GM12892 (cell line): ENCODE measurements around the gene PCYT1B.
"Not testable (repeated sequence)": the region's sequence is repeated elsewhere in the genome, so short reads cannot be mapped to it uniquely, and the experiment has no call there.

Experiments used
- DNase-seq: peaks from one replicate; pipeline ENCODE4 v3.0.0; 2011; ENCODE audit not compliant: insufficient read length
- FAIRE-seq: peaks from 2 replicates; lab custom pipeline; 2011; peaks lifted over from hg19 to GRCh38; lab: Jason Lieb, UNC
- POLR2A ChIP-seq: IDR thresholded peaks from 2 replicates; pipeline ENCODE4 v1.6.1; 2011; ENCODE audit warnings: low read depth, low read length, control low read depth
- POLR2AphosphoS5 ChIP-seq: IDR thresholded peaks from 2 replicates; pipeline ENCODE4 v1.6.1; 2011; ENCODE audit warnings: low read depth, low read length, control low read depth
- TAF1 ChIP-seq: IDR thresholded peaks from 2 replicates; pipeline ENCODE4 v1.6.1; 2011; ENCODE audit warnings: low read depth, mild to moderate bottlenecking, control low read depth, low read length, borderline replicate concordance

The PCYT1B gene

GRCh38 chrX:24662352-24662751 is 15.2 kb upstream of the PCYT1B start:
- DNase-seq, result no peak
- TF ChIP-seq TAF1 (no peak), POLR2A (no peak), POLR2AphosphoS5 (no peak)
- no peak for FAIRE-seq

DNA sequence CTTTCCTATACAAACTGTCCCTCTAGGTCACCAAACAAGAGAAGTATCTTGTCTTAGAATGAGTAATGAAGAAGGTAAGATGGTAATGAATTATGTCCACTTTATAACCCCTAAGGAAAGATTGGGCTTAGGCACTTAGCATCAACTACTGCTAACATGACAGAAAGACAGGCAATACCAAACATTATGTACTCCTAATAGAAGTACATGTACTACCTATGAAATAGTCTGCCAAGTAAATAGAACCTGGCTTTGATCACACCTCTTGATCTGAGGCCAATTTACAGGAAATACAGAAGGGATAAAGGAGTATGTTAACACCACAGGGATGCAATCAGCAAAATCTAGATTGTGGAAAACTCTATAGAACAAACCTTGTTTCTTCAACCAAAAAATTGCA is 14.1 kb upstream of the PCYT1B start:
- FAIRE-seq (no peak), DNase-seq (no peak)
- TF ChIP-seq POLR2AphosphoS5 (no peak), TAF1 (no peak), POLR2A (no peak)

DNA sequence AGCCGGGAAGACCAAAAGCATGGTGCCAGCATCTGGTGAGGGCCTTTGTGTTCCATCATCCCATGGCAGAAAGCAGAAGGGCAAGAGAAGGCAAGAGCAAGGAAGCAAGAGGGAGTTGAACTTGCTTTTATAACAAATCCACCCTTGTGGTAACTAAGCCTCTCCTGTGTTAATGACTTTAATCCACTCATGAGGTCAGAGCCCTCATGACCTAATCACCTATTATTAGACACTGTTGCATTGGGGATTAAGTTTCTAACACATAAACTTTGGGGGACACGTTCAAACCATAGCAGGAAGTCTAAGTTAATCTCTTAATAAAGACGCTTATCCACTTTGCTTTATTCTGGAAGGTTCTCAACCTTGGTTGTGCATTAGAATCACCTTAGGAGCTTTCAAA is 12.5 kb upstream of the PCYT1B start:
- DNase-seq (no peak), FAIRE-seq (no peak)
- TF ChIP-seq POLR2A (no peak), POLR2AphosphoS5 (no peak), TAF1 (no peak)

- FAIRE-seq (no peak), DNase-seq (no peak)
- TF ChIP-seq POLR2A (no peak), POLR2AphosphoS5 (no peak), TAF1 (no peak)
Observed at GRCh38 chrX:24659106-24659505, 12.0 kb upstream of the PCYT1B start.

DNA sequence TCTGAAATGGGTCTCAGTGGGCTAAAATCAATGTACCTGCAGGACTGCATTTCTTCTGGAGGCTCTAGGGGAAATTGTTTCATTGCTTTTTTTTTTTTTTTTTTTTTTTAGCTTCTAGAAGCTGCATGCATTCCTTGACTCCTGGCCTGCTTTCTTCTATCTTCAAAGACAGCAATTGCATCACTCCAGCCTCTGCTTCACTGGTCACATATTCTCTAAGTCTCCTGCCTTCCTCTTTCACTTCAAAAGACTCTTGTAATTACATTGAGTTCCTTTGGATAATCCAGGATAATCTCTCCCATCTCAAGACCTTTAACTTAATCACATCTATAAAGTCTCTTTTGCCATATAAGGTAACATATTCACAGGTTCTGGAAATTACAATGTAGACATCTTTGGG is 11.3 kb upstream of the PCYT1B start:
- DNase-seq (no peak), FAIRE-seq (no peak)
- TF ChIP-seq TAF1 (no peak), POLR2A (no peak), POLR2AphosphoS5 (no peak)

DNA sequence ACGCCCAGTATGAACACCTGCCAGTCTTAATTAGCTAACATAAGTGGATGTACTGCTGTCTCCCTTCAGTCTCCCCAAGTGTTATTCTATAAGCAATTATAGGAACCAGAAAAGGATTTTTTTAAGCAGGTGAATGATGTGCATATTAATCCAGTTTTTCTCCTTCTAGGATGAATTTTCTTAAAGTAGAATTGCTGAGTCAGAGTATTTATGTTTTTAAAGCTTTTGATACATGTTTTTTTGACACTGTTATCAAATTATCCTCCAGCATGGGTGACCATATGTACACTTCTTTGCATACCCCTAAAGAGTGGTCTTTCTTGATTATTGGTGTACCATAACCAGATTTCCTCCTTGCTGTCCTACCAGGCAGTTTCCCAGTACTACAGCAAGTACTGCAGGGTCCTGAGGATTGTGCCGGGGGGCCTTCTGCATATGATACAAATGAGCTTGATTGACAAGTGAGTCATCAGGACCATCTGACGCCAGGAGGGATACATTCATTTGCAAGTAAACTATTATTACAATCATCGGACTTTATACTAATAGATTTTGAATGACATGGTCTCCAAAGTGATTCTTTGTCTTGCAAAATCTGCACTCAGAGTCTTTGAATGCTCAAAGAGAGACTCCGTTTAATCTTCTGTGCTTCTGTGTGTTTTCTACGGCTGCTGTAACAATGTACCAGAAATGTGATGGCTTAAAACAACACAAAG is 10.7 kb upstream of the PCYT1B start:
- FAIRE-seq (no peak), DNase-seq (no peak)
- no peak for TF ChIP-seq POLR2AphosphoS5
- no peak for TF ChIP-seq POLR2A
- no peak for TF ChIP-seq TAF1

DNA sequence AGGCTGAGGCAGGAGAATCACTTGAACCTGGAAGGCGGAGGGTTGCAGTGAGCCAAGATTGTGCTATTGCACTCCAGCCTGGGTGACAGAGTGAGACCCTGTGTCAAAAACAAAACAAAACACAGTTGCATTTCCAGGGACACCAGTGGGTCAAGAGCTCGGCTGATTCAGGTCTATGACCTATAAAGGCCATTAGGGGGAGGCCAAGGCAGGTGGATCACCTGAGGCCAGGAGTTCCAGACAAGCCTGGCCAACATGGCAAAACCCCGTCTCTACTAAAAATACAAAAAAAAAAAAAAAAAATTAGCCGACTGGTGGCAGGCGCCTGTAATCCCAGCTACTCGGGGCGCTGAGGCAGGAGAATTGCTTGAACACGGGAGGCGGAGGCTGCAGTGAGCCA is 8.5 kb upstream of the PCYT1B start:
- not testable (repeated sequence) for DNase-seq, FAIRE-seq

GRCh38 chrX:24651783-24652182 is 4.6 kb upstream of the PCYT1B start:
- FAIRE-seq, result no peak
- no peak for DNase-seq
- TF ChIP-seq TAF1, result no peak
- TF ChIP-seq POLR2A, result no peak
- no peak for TF ChIP-seq POLR2AphosphoS5

DNA sequence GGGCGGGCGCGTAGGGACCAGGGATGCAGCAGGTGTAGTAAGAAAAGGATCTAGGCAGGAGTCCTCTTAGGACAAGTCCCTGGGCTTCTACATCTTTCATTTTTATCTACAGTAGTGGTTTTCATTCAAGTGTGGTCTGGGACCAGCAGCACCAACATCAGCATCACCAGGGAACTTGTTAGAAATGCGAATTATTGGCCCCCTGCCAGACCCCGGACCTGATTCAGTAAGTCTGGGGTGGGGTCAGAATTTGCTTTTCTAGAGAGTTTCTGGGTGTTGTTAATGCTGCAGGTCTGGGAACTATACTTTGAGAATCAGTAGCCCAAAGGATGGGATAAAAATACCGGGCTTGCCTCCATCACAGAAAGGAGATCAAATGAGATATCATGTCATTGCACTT is 1.3 kb upstream of the PCYT1B start:
- TF ChIP-seq POLR2AphosphoS5 (no peak), POLR2A (no peak), TAF1 (no peak)
- DNase-seq (no peak), FAIRE-seq (no peak)

GRCh38 chrX:24646745-24647182 is 383 bp downstream of the PCYT1B start:
- no peak for TF ChIP-seq POLR2AphosphoS5
- no peak for TF ChIP-seq POLR2A
- TF ChIP-seq TAF1, result no peak
- FAIRE-seq (no peak), DNase-seq (no peak)

DNA sequence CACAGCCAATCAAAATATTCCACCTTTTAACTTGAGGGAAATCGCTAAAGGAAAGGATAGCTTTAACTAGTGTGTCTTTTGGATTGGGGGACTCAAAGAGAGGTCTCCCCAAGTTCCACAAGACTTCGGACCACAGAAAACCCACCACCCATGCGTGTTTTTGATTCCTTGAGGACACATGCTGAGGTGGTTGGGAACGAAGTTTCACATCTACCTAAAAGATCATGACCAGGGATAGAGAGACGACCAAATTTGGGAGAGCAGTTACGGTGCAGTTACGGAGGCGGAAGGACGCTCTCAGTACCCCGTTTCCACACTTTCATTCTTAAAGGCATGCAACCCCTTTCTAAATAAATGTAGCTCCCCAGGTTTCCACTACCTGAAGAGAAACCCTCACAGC is 1.1 kb downstream of the PCYT1B start:
- TF ChIP-seq TAF1, result no peak
- TF ChIP-seq POLR2AphosphoS5, result no peak
- TF ChIP-seq POLR2A, result no peak
- FAIRE-seq, result no peak
- no peak for DNase-seq

- DNase-seq (no peak), FAIRE-seq (no peak)
- TF ChIP-seq POLR2AphosphoS5 (no peak), TAF1 (no peak), POLR2A (no peak)
Observed at GRCh38 chrX:24643116-24643515, 4.0 kb downstream of the PCYT1B start.

GRCh38 chrX:24629701-24630100 is 17.4 kb downstream of the PCYT1B start:
- DNase-seq (no peak), FAIRE-seq (no peak)
- TF ChIP-seq TAF1 (no peak), POLR2AphosphoS5 (no peak), POLR2A (no peak)
